Cardiac muscle cell (in vitro differentiated cells and primary cell): ENCODE results near the gene TACR1. TPM values are rescaled to one million over a fixed set of nuclear protein-coding genes. Genes with fewer than 3 reads are reported as not detected.

Experiments
- DNase-seq, 2 donors: peaks; one replicate each; pipeline versions ENCODE4 v3.0.0 to v3.0.0-alpha.2; 2010 to 2017; ENCODE audit warnings: low read depth in 1 of 2, low spot score in 1 of 2
- H3K27ac ChIP-seq: fragments of 200-600 bp; sonication (generic); 2 replicates; pipeline ENCODE4 v1.5.1; 2016
- H3K27me3 ChIP-seq: fragments of 200-600 bp; sonication (generic); 2 replicates; pipeline ENCODE4 v1.6.0; 2016; ENCODE audit warnings: control low read depth
- H3K36me3 ChIP-seq: fragments of 200-600 bp; sonication (generic); 2 replicates; pipeline ENCODE4 v1.5.1; 2016; ENCODE audit warnings: control low read depth
- H3K4me1 ChIP-seq: fragments of 200-600 bp; sonication (generic); 2 replicates; pipeline ENCODE4 v1.8.1; 2017; ENCODE audit warnings: low read depth, mild to moderate bottlenecking, mixed run types
- H3K4me3 ChIP-seq: fragments of 200-600 bp; sonication (generic); 2 replicates; pipeline ENCODE4 v1.5.1; 2016; ENCODE audit warnings: mild to moderate bottlenecking
- H3K9me3 ChIP-seq: fragments of 200-600 bp; sonication (generic); 2 replicates; pipeline ENCODE4 v1.5.1; 2017; ENCODE audit warnings: low read depth, mild to moderate bottlenecking, control low read depth
- CTCF ChIP-seq: IDR thresholded peaks from 2 replicates; pipeline ENCODE4 v1.5.1; 2012; ENCODE audit warnings: low read depth, mild to moderate bottlenecking, low read length
- polyA plus RNA-seq: library from polyadenylated mRNA; unstranded; fragments of >200 nt; fragmentation: Nextera tagmentation; extraction: Ambion mirVana; gene quantifications from 2 replicates; pipeline ENCODE4 v1.2.1, GENCODE V29; 2016
- total RNA-seq: library from RNA; depleted of rRNA; stranded (reverse); fragments of >200 nt; gene quantifications from 2 replicates; pipeline ENCODE4 v1.2.3, GENCODE V29; 2016

Gene TACR1
- total and polyA plus RNA-seq, 2 experiments from 2014 or later: not detected

GRCh38 chr2:75238670-75239330 lies 39.5 kb upstream of the TACR1 start:
- H3K4me1 ChIP-seq: no peaks in the 10 kb centered on the region
- no peaks in the 10 kb centered on the region for H3K36me3 ChIP-seq
- H3K27ac ChIP-seq: no peak overlapping the region
- no peaks in the 10 kb centered on the region for H3K9me3 ChIP-seq
- no peaks in the 10 kb centered on the region for H3K27me3 ChIP-seq
- no peak for TF ChIP-seq CTCF
- peak in 1 of 2 donors; percentile 72 for DNase-seq
- H3K4me3 ChIP-seq: no peak overlapping the region

GRCh38 chr2:75237296-75237695 lies 38.0 kb upstream of the TACR1 start:
- H3K4me3 ChIP-seq: no peak overlapping the region
- DNase-seq: no peak
- H3K36me3 ChIP-seq: no peaks in the 10 kb centered on the region
- H3K9me3 ChIP-seq: no peaks in the 10 kb centered on the region
- no peak overlapping the region for H3K27ac ChIP-seq
- H3K27me3 ChIP-seq: no peaks in the 10 kb centered on the region
- H3K4me1 ChIP-seq: no peaks in the 10 kb centered on the region
- no peak for TF ChIP-seq CTCF

GRCh38 chr2:75233965-75234364 lies 34.6 kb upstream of the TACR1 start:
- DNase-seq: no peak
- Histone ChIP-seq H3K4me3 (no peak overlapping the region), H3K27ac (no peak overlapping the region), H3K9me3 (no peaks in the 10 kb centered on the region), H3K36me3 (no peaks in the 10 kb centered on the region), H3K27me3 (no peaks in the 10 kb centered on the region), H3K4me1 (no peaks in the 10 kb centered on the region)
- no peak for TF ChIP-seq CTCF

GRCh38 chr2:75226617-75227016 lies 27.3 kb upstream of the TACR1 start:
- no peak for TF ChIP-seq CTCF
- no peak for DNase-seq
- no peaks in the 10 kb centered on the region for H3K9me3 ChIP-seq

GRCh38 chr2:75226099-75226498 lies 26.8 kb upstream of the TACR1 start:
- Histone ChIP-seq H3K9me3 (no peaks in the 10 kb centered on the region), H3K4me1 (no peaks in the 10 kb centered on the region), H3K27me3 (no peaks in the 10 kb centered on the region), H3K4me3 (no peak overlapping the region), H3K27ac (no peak overlapping the region), H3K36me3 (no peaks in the 10 kb centered on the region)
- no peak for TF ChIP-seq CTCF
- no peak for DNase-seq

More at GRCh38 chr2:75226617-75227016, 27.3 kb upstream of the TACR1 start:
- Histone ChIP-seq H3K27ac (no peak overlapping the region), H3K36me3 (no peaks in the 10 kb centered on the region), H3K4me1 (no peaks in the 10 kb centered on the region), H3K27me3 (no peaks in the 10 kb centered on the region), H3K4me3 (no peak overlapping the region)

GRCh38 chr2:75224636-75225094 lies 25.3 kb upstream of the TACR1 start:
- Histone ChIP-seq H3K27ac (no peak overlapping the region), H3K9me3 (no peaks in the 10 kb centered on the region), H3K36me3 (no peaks in the 10 kb centered on the region), H3K4me3 (no peak overlapping the region), H3K4me1 (no peaks in the 10 kb centered on the region), H3K27me3 (no peaks in the 10 kb centered on the region)
- TF ChIP-seq CTCF: no peak
- no peak for DNase-seq
